ENCODE measurements around the gene SLC16A3. TPM values are rescaled to one million over a fixed set of nuclear protein-coding genes. Genes with fewer than 3 reads are reported as not detected.

The SLC16A3 gene
- total and polyA plus RNA-seq, 2 of the 8 experiments (the other 6 are each of a cell fraction or from before 2014, with no cell fraction given), result 3.8 to 8.7 TPM

DNA sequence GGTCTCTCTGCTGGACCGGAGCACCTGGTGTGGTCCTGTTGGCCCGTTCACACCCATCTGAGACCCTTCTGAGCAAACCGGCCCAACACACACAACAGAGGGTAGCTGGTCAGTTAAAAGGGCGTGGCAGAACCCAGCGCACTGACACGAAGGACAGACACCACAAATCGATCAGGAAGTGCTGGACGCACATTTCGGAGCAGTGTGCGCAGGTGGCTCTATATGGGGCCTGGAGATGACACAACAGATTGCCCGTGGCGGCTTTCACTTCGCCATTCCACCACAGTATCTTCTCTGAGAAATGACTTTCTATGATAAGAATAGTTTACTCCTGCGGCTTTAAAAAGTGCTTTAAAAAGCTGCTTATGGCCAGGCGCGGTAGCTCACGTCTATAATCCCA lies 28.7 kb upstream of the SLC16A3 start:
- ChIA-PET POLR2A (ENCODE audit: partially characterized antibody) (interaction anchor here (0.5 kb wide), 1 partner anchor 10 kb away, joined by 3 read pairs; no protein-coding TSS in a partner anchor), CTCF (ENCODE audit: partially characterized antibody) (no interaction called here)
- H4K91ac ChIP-seq (replicated peaks; ENCODE audit: insufficient read length, low read length), result no peak overlapping the region
- H3K4ac ChIP-seq (replicated peaks; ENCODE audit: insufficient read length, low read depth, low read length), result no peak overlapping the region
- no peak overlapping the region for H2BK5ac ChIP-seq (ENCODE audit: low read depth, low read length)
- no peak for DNase-seq (ENCODE audit: low read depth in 1 of 2, low spot score in 2 of 2)
- no peak overlapping the region for H3K4me3 ChIP-seq (ENCODE audit: extremely low read depth in 1 of 4, insufficient read depth in 2 of 4, low read depth in 3 of 4, low read length in 4 of 4)
- no peak for FAIRE-seq
- no peak overlapping the region for H3K14ac ChIP-seq (ENCODE audit: insufficient read length)
- H2AK5ac ChIP-seq (ENCODE audit: low read depth, low read length), result no peak overlapping the region
- 89% methylated on average over 17 of the region's 17 CpGs; no CpG with 5 or more reads in 1 of the 2 experiments for WGBS, 2 experiments (ENCODE audit: extremely low coverage in 1 of 2, insufficient coverage in 1 of 2, insufficient read length in 1 of 2, insufficient replicate concordance in 2 of 2, low coverage in 1 of 2, low lambda C conversion rate in 2 of 2, missing lambda C conversion rate in 1 of 2)
- no peak overlapping the region for H3K27ac ChIP-seq (ENCODE audit: low read depth, low read length)
- H2BK20ac ChIP-seq (ENCODE audit: low read length), result no peak overlapping the region
- no peak overlapping the region for H2BK15ac ChIP-seq (ENCODE audit: low read length)
- H3K36me3 ChIP-seq (ENCODE audit: control insufficient read depth in 2 of 4, insufficient read depth in 4 of 4, low read length in 3 of 4), result peaks cover 0 to 2% (median 0%) of the 10 kb centered on the region in 4 experiments; a peak in 3 of 8 replicates
- H3K56ac ChIP-seq (replicated peaks; ENCODE audit: insufficient read length, low read depth, low read length), result no peak overlapping the region
- H2BK120ac ChIP-seq (replicated peaks; ENCODE audit: low read depth, low read length), result no peak overlapping the region
- H3K23ac ChIP-seq (ENCODE audit: insufficient read length), result no peak overlapping the region
- H3K27me3 ChIP-seq (replicated peaks in 1 of 4; ENCODE audit: control insufficient read depth in 3 of 4, extremely low read depth in 1 of 4, insufficient read depth in 3 of 4, low read length in 3 of 4), result no peaks in the 10 kb centered on the region
- no peaks in the 10 kb centered on the region; the same call in 1 of the 2 replicates for H3K79me1 ChIP-seq (ENCODE audit: low read depth, low read length)
- H4K5ac ChIP-seq (ENCODE audit: insufficient read length, low read depth, low read length), result no peak overlapping the region
- H3K18ac ChIP-seq (ENCODE audit: extremely low read depth, low read length), result no peak overlapping the region
- H4K20me1 ChIP-seq (replicated peaks in 1 of 2; ENCODE audit: control insufficient read depth in 1 of 2, insufficient read depth in 2 of 2, low read length in 2 of 2), result peaks cover 2 to 11% of the 10 kb centered on the region in 2 experiments
- H4K8ac ChIP-seq (ENCODE audit: extremely low read depth, insufficient read depth, low read length), result no peak overlapping the region
- H2AFZ ChIP-seq (ENCODE audit: low read length), result no peak overlapping the region
- no peak overlapping the region for H3K4me2 ChIP-seq (ENCODE audit: insufficient read depth in 1 of 2, low read depth in 2 of 2, low read length in 2 of 2)
- TF ChIP-seq POLR2A (IDR thresholded peaks at IDR 0.05; ENCODE audit: control extremely low read depth in 1 of 2, low read depth in 2 of 2, low read length in 2 of 2) (no peak), POLR2AphosphoS5 (IDR thresholded peaks at IDR 0.05; ENCODE audit: low read depth, low read length) (no peak), BRCA1 (IDR thresholded peaks at IDR 0.05; ENCODE audit: low read depth, low read length) (no peak), TAF7 (optimal IDR thresholded peaks at IDR 0.05; ENCODE audit: borderline replicate concordance, low read depth, low read length) (no peak)
- TF ChIP-seq, protein P1, sequence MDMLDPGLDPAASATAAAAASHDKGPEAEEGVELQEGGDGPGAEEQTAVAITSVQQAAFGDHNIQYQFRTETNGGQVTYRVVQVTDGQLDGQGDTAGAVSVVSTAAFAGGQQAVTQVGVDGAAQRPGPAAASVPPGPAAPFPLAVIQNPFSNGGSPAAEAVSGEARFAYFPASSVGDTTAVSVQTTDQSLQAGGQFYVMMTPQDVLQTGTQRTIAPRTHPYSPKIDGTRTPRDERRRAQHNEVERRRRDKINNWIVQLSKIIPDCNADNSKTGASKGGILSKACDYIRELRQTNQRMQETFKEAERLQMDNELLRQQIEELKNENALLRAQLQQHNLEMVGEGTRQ (IDR thresholded peaks at IDR 0.05; ENCODE audit: low read length), result no peak
- no peaks in the 10 kb centered on the region for H3K9me3 ChIP-seq (ENCODE audit: insufficient read depth in 2 of 2, low read depth in 1 of 2, low read length in 1 of 2)
- H2BK12ac ChIP-seq (ENCODE audit: low read depth, low read length), result no peak overlapping the region
- H3K4me1 ChIP-seq (replicated peaks in 1 of 4; ENCODE audit: control insufficient read depth in 3 of 4, insufficient read depth in 4 of 4, low read length in 3 of 4), result no peaks in the 10 kb centered on the region
- H3K9ac ChIP-seq (replicated peaks in 1 of 4; ENCODE audit: extremely low read depth in 1 of 4, low read depth in 3 of 4, low read length in 3 of 4), result no peak overlapping the region
- H3K23me2 ChIP-seq (ENCODE audit: low read depth, low read length), result no peaks in the 10 kb centered on the region
- H3K79me2 ChIP-seq (ENCODE audit: control insufficient read depth in 1 of 2, insufficient read depth in 2 of 2, low read length in 2 of 2), result no peaks in the 10 kb centered on the region

All from H1 (cell line).